ENCODE data around the gene DUS3L.

The DUS3L gene

DNA sequence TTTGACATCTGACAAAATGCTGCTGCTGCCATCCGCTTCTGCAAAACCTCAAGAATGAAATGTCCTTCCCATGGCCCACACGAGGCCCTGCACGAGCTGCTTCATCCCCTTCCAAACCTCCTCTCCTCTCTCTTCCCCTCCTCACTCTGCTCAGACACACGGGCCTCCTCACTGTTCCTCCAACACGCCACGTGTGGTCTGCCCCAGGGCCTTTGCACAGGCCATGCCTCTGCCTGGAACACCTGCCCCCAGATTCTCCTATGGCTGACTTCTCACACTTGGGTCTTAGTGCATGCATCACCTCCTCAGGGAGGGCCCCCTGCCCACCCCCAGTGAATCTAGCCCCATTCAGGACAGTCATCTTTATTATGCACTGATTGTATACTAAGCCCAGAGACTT, 29.8 kb upstream of the DUS3L start:
- TF ChIP-seq, protein P1, sequence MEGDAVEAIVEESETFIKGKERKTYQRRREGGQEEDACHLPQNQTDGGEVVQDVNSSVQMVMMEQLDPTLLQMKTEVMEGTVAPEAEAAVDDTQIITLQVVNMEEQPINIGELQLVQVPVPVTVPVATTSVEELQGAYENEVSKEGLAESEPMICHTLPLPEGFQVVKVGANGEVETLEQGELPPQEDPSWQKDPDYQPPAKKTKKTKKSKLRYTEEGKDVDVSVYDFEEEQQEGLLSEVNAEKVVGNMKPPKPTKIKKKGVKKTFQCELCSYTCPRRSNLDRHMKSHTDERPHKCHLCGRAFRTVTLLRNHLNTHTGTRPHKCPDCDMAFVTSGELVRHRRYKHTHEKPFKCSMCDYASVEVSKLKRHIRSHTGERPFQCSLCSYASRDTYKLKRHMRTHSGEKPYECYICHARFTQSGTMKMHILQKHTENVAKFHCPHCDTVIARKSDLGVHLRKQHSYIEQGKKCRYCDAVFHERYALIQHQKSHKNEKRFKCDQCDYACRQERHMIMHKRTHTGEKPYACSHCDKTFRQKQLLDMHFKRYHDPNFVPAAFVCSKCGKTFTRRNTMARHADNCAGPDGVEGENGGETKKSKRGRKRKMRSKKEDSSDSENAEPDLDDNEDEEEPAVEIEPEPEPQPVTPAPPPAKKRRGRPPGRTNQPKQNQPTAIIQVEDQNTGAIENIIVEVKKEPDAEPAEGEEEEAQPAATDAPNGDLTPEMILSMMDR (IDR thresholded peaks at IDR 0.05; ENCODE audit: extremely low read depth, missing control alignments): no peak

DNA sequence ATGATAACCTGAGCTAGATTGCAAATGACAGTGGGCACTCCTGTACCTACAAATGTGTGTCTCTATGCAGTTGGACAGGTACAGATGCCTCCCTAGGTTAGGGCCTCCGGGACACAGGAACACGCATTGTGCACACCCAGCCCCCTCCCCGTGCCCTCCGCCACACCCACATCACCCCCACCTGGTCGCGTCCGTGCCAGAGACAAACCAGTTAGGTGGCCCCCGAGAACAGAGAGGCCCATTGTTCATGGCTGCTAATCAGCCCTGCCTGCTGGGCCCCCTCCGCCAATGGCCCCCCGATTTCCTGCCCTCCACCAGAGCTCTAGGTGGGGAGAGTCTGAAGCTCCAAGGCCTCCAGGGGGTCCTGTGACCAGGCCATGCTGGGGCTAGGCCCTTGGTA, 27.6 kb upstream of the DUS3L start:
- TF ChIP-seq, protein P1 (IDR thresholded peaks at IDR 0.05; ENCODE audit: extremely low read depth, missing control alignments): no peak
- DNase-seq (ENCODE audit: low spot score): no peak

More for the DNA sequence above, 29.8 kb upstream of the DUS3L start:
- no peak for DNase-seq (ENCODE audit: low spot score)

DNA sequence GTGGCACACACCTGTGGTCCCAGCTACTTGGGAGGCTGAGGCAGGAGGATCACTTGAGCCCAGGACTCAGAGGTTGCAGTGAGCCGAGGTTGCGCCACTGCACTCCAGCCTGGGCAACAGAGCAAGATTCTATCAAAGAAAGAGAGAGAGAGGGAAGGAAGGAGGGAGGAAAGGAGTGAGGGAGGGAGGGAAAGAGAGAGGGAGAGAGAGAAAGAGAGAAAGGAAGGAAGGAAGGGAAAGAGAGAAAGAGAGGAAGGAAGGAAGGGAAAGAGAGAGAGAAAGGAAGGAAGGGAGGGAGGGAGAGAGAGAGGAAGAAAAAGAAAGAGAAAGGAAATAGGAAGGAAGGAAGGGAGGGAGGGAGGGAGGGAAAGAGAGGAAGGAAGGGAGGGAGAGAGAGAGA, 26.3 kb upstream of the DUS3L start:
- DNase-seq (ENCODE audit: low spot score): no peak
- TF ChIP-seq, protein P1 (IDR thresholded peaks at IDR 0.05; ENCODE audit: extremely low read depth, missing control alignments): no peak

DNA sequence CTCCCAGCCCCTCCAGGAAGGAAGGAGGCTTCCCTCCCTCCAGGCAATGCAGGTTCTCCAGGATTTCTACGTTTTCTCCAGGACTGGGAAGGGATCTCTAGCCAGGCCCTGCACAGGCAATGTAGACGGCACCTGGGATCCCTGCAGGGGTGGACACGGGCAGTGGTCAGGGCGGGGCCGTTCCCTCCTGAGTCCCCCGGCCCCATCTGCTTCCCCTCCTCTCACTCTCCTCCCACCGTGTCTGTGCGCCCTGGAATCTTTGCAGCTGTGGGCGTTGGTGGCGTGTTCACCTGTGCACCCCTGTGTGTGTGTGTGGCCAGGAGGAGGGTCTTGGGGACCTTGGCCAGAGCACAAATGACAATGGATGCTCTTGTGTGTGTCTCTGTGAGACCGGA, 23.9 kb upstream of the DUS3L start:
- no peak for DNase-seq (ENCODE audit: low spot score)
- TF ChIP-seq, protein P1 (IDR thresholded peaks at IDR 0.05; ENCODE audit: extremely low read depth, missing control alignments): no peak

DNA sequence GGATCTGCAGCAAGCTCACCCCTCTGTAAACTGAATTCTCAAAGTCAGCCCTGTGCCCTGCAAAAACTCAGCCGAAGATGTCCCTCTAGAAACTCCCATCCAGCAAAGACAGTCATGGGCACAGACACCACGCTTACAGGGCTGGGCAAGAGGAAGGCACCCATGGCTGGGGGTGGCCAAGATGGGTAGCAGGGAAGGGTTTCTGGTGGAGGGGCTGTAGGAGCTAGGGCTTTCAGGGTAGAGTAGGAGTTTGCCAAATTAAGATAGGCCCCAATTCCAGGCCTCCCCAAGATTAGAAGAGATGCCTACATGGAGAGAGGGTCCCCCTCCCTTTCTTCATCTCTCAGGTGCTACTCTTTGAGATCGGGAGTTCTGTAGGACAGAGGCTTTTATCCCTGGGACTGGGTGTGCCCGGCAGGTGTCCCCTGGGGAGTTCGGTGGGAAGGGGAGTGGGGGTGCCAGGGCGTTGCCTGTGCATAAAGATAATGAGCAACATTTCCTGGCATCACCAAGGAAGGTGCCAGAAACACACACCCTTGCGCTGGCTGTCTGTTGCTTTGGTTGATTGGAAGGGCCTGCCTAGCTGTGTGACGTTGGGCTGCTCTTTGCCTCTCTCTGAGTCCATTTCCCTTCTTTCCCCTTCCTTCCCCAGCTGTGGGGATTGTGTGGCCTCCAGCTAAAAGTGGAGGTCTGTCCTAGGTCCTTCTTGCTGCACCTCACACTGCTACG, 23.3 kb upstream of the DUS3L start:
- TF ChIP-seq, protein P1 (IDR thresholded peaks at IDR 0.05; ENCODE audit: extremely low read depth, missing control alignments): no peak
- DNase-seq (ENCODE audit: low spot score): no peak

DNA sequence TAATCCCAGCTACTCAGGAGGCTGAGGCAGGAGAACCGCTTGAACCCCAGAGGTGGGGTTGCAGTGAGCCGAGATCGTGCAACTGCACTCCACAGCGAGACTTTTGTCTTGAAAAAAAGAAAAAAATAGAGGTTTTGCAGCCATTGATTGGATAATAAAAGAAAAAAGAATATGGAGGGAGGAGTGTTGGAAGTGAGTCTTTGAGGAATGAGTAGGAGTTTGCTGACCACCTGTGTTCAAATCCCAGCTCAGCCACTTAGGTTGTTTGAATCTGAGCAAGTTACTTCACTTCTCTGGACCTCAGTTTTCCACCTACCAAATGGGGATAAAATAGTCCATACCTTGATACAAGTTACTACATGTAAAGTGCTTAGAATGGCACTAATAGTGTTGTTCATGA, 20.2 kb upstream of the DUS3L start:
- no peak for DNase-seq (ENCODE audit: low spot score)
- TF ChIP-seq, protein P1 (IDR thresholded peaks at IDR 0.05; ENCODE audit: extremely low read depth, missing control alignments): no peak

DNA sequence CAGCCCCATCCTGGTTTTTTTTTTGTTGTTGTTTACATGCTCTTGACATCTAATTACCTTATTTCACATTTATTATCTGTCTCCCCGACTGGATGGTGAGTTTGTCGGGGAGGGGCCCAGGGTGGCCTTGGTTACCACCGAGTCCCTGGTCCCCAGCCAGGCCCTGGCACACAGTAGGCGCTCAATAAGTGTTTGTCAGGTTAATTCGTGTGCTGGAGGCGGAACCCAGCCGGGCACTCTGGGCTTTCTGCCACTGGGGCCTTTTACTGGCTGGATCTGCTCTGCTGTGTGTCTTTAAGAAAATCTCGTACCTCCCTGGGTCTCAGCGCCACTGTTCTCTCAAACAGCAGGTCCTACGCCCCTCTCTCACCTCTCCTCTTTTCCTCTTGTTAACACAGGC, 18.5 kb upstream of the DUS3L start:
- TF ChIP-seq, protein P1 (IDR thresholded peaks at IDR 0.05; ENCODE audit: extremely low read depth, missing control alignments): no peak
- no peak for DNase-seq (ENCODE audit: low spot score)
